ENCODE measurements around the gene TMEM116. TPM values are rescaled to one million over a fixed set of nuclear protein-coding genes. Genes with fewer than 3 reads are reported as not detected.
"Not testable (repeated sequence)": the region's sequence is repeated elsewhere in the genome, so short reads cannot be mapped to it uniquely, and the experiment has no call there.

Gene TMEM116
- total RNA-seq (10 to 100 TPM; 12.2 to 24.1 (median 17.6) TPM), polyA plus RNA-seq (9.3 TPM)
- long read RNA-seq, donor 1, partial matches to known transcripts = 0 of 9 reads
- long read RNA-seq, donor 1, other reads (novel, unspliced or antisense) = 6 of 9 reads
- long read RNA-seq, donor 2, partial matches to known transcripts = 0 of 7 reads
- long read RNA-seq, donor 2, other reads (novel, unspliced or antisense) = 5 of 7 reads
- long read RNA-seq, donor 3, partial matches to known transcripts = 3 of 34 reads
- long read RNA-seq, donor 3, other reads (novel, unspliced or antisense) = 26 of 34 reads
- long read RNA-seq, donor 4, partial matches to known transcripts = 0 of 4 reads
- long read RNA-seq, donor 4, other reads (novel, unspliced or antisense) = 1 of 4 reads

- Histone ChIP-seq H3K4me1 (ENCODE audit: control insufficient read depth, insufficient read depth, low read length) (peaks cover 10% of the 10 kb centered on the region), H3K9me3 (ENCODE audit: control insufficient read depth, low read length) (no peaks in the 10 kb centered on the region), H3K27me3 (ENCODE audit: control insufficient read depth, insufficient read depth) (no peaks in the 10 kb centered on the region), H3K27ac (ENCODE audit: low read length) (peak within 1 kb of the TSS; percentile 95), H3K4me3 (ENCODE audit: low read length) (peak within 1 kb of the TSS; percentile 69)
- under 1% methylated on average over 67 of the region's 67 CpGs for WGBS
- intact Hi-C loops (cut with DNase I) = loop anchor here in 2 of 4 donors (10.0 kb wide), 1 partner anchor 68 kb away; no protein-coding TSS in a partner anchor
- DNase-seq (peak; percentile 99 to 100 (median 100)), ATAC-seq (peak; percentile 96)
These were observed at the start of gene TMEM116, which contains the start of gene ERP29 for GRCh38 chr12:112012775-112013600. Gene TMEM116 (minus strand): TSS chr12:112013165. CDS start chr12:112005270, 7,895 bp downstream. Gene ERP29 (plus strand): TSS chr12:112013426. CDS start chr12:112013466, 40 bp downstream.

- no peaks in the 10 kb centered on the region for H3K27me3 ChIP-seq (ENCODE audit: control insufficient read depth, insufficient read depth)
- ATAC-seq (no peak), DNase-seq (no peak)
- H3K4me3 ChIP-seq (ENCODE audit: low read length) = no peak overlapping the region
- no peaks in the 10 kb centered on the region for H3K9me3 ChIP-seq (ENCODE audit: control insufficient read depth, low read length)
- no peaks in the 10 kb centered on the region for H3K4me1 ChIP-seq (ENCODE audit: control insufficient read depth, insufficient read depth, low read length)
- intact Hi-C loops (cut with DNase I) = no loop called here
- 95% methylated on average over 2 of the region's 2 CpGs for WGBS
- no peak overlapping the region for H3K27ac ChIP-seq (ENCODE audit: low read length)
These were observed 48.2 kb upstream of the TMEM116 start for GRCh38 chr12:112061137-112061536.

GRCh38 chr12:112049351-112049750, 36.4 kb upstream of the TMEM116 start:
- no peaks in the 10 kb centered on the region for H3K4me1 ChIP-seq (ENCODE audit: control insufficient read depth, insufficient read depth, low read length)
- no peaks in the 10 kb centered on the region for H3K9me3 ChIP-seq (ENCODE audit: control insufficient read depth, low read length)
- H3K4me3 ChIP-seq (ENCODE audit: low read length) = no peak overlapping the region
- H3K27ac ChIP-seq (ENCODE audit: low read length) = no peak overlapping the region
- no peak for ATAC-seq
- intact Hi-C loops (cut with DNase I) = no loop called here
- DNase-seq = no peak
- 95% methylated on average over 13 of the region's 13 CpGs for WGBS
- no peaks in the 10 kb centered on the region for H3K27me3 ChIP-seq (ENCODE audit: control insufficient read depth, insufficient read depth)

GRCh38 chr12:112046003-112046402, 33.0 kb upstream of the TMEM116 start:
- Histone ChIP-seq H3K4me3 (ENCODE audit: low read length) (no peak overlapping the region), H3K27me3 (ENCODE audit: control insufficient read depth, insufficient read depth) (no peaks in the 10 kb centered on the region), H3K4me1 (ENCODE audit: control insufficient read depth, insufficient read depth, low read length) (no peaks in the 10 kb centered on the region), H3K27ac (ENCODE audit: low read length) (no peak overlapping the region), H3K9me3 (ENCODE audit: control insufficient read depth, low read length) (no peaks in the 10 kb centered on the region)
- intact Hi-C loops (cut with DNase I) = no loop called here
- no peak for DNase-seq
- WGBS = 77% methylated on average over 4 of the region's 4 CpGs
- ATAC-seq = no peak

- not testable (repeated sequence) for DNase-seq; H3K9me3 ChIP-seq (ENCODE audit: control insufficient read depth, low read length); H3K27me3 ChIP-seq (ENCODE audit: control insufficient read depth, insufficient read depth); H3K4me1 ChIP-seq (ENCODE audit: control insufficient read depth, insufficient read depth, low read length); ATAC-seq; H3K4me3 ChIP-seq (ENCODE audit: low read length); H3K27ac ChIP-seq (ENCODE audit: low read length)
- intact Hi-C loops (cut with DNase I) = loop anchor here in 1 of 4 donors (5.0 kb wide), 1 partner anchor 36 kb away; no protein-coding TSS in a partner anchor
- WGBS = 97% methylated on average over 12 of the region's 12 CpGs
These were observed 23.6 kb upstream of the TMEM116 start for GRCh38 chr12:112036614-112037013.

GRCh38 chr12:112035219-112035785, 22.3 kb upstream of the TMEM116 start:
- Histone ChIP-seq H3K4me3 (ENCODE audit: low read length) (no peak overlapping the region), H3K4me1 (ENCODE audit: control insufficient read depth, insufficient read depth, low read length) (no peaks in the 10 kb centered on the region), H3K27ac (ENCODE audit: low read length) (no peak overlapping the region), H3K27me3 (ENCODE audit: control insufficient read depth, insufficient read depth) (no peaks in the 10 kb centered on the region), H3K9me3 (ENCODE audit: control insufficient read depth, low read length) (no peaks in the 10 kb centered on the region)
- DNase-seq (no peak), ATAC-seq (no peak)
- intact Hi-C loops (cut with DNase I) = loop anchor here in 1 of 4 donors (5.0 kb wide), 1 partner anchor 37 kb away; no protein-coding TSS in a partner anchor
- WGBS = 87% methylated on average over 4 of the region's 4 CpGs

GRCh38 chr12:112032292-112032691, 19.3 kb upstream of the TMEM116 start:
- Histone ChIP-seq H3K4me1 (ENCODE audit: control insufficient read depth, insufficient read depth, low read length) (no peaks in the 10 kb centered on the region), H3K4me3 (ENCODE audit: low read length) (no peak overlapping the region), H3K9me3 (ENCODE audit: control insufficient read depth, low read length) (no peaks in the 10 kb centered on the region), H3K27me3 (ENCODE audit: control insufficient read depth, insufficient read depth) (no peaks in the 10 kb centered on the region), H3K27ac (ENCODE audit: low read length) (no peak overlapping the region)
- ATAC-seq (no peak), DNase-seq (no peak)
- intact Hi-C loops (cut with DNase I) = no loop called here
- WGBS = 85% methylated on average over 5 of the region's 5 CpGs

- Histone ChIP-seq H3K4me1 (ENCODE audit: control insufficient read depth, insufficient read depth, low read length) (no peaks in the 10 kb centered on the region), H3K9me3 (ENCODE audit: control insufficient read depth, low read length) (no peaks in the 10 kb centered on the region), H3K27me3 (ENCODE audit: control insufficient read depth, insufficient read depth) (no peaks in the 10 kb centered on the region), H3K4me3 (ENCODE audit: low read length) (no peak overlapping the region), H3K27ac (ENCODE audit: low read length) (no peak overlapping the region)
- intact Hi-C loops (cut with DNase I) = no loop called here
- ATAC-seq (peak in 1 of 2 donors; percentile 37), DNase-seq (no peak)
- 65% methylated on average over 2 of the region's 2 CpGs for WGBS
These were observed 18.5 kb upstream of the TMEM116 start for GRCh38 chr12:112031472-112031871.

GRCh38 chr12:112029301-112029700, 16.3 kb upstream of the TMEM116 start:
- DNase-seq = no peak
- intact Hi-C loops (cut with DNase I) = no loop called here
- no peaks in the 10 kb centered on the region for H3K9me3 ChIP-seq (ENCODE audit: control insufficient read depth, low read length)
- no peak overlapping the region for H3K4me3 ChIP-seq (ENCODE audit: low read length)
- WGBS = 92% methylated on average over 2 of the region's 2 CpGs
- no peak overlapping the region for H3K27ac ChIP-seq (ENCODE audit: low read length)
- no peaks in the 10 kb centered on the region for H3K27me3 ChIP-seq (ENCODE audit: control insufficient read depth, insufficient read depth)
- no peak for ATAC-seq
- peaks cover 2% of the 10 kb centered on the region for H3K4me1 ChIP-seq (ENCODE audit: control insufficient read depth, insufficient read depth, low read length)

- WGBS = 70% methylated on average over 4 of the region's 4 CpGs
- H3K4me3 ChIP-seq (ENCODE audit: low read length) = no peak overlapping the region
- H3K4me1 ChIP-seq (ENCODE audit: control insufficient read depth, insufficient read depth, low read length) = peaks cover 2% of the 10 kb centered on the region
- no peak for ATAC-seq
- H3K27me3 ChIP-seq (ENCODE audit: control insufficient read depth, insufficient read depth) = no peaks in the 10 kb centered on the region
- no peaks in the 10 kb centered on the region for H3K9me3 ChIP-seq (ENCODE audit: control insufficient read depth, low read length)
- DNase-seq = no peak
- H3K27ac ChIP-seq (ENCODE audit: low read length) = no peak overlapping the region
- intact Hi-C loops (cut with DNase I) = no loop called here
These were observed 12.9 kb upstream of the TMEM116 start for GRCh38 chr12:112025808-112026375.

Measured in right cardiac atrium (tissue), 5 donors.